ENCODE measurements around the gene TRIM5.
"Not testable (repeated sequence)": the region's sequence is repeated elsewhere in the genome, so short reads cannot be mapped to it uniquely, and the experiment has no call there.

TRIM5 gene

GRCh38 chr11:5684646-5685362, at the start of gene TRIM5:
Gene TRIM5, minus strand, starts transcription at chr11:5685074. Its CDS starts 4,897 bp downstream, at chr11:5680177.
- Histone ChIP-seq H3K4me1 (ENCODE audit: control insufficient read depth, insufficient read depth, low read length) (peaks cover 21% of the 10 kb centered on the region), H3K9ac (ENCODE audit: low read length) (peak within 1 kb of the TSS; percentile 87), H3K36me3 (ENCODE audit: control insufficient read depth, insufficient read depth, low read length) (no peaks in the 10 kb centered on the region), H3K9me3 (ENCODE audit: control insufficient read depth, low read length) (no peaks in the 10 kb centered on the region), H3K27me3 (ENCODE audit: control insufficient read depth, insufficient read depth, low read length) (no peaks in the 10 kb centered on the region), H3K4me3 (ENCODE audit: low read length) (peak within 1 kb of the TSS; percentile 96)

GRCh38 chr11:5727691-5728090, 42.8 kb upstream of the TRIM5 start:
- Histone ChIP-seq H3K4me1 (ENCODE audit: control insufficient read depth, insufficient read depth, low read length) (no peaks in the 10 kb centered on the region), H3K36me3 (ENCODE audit: control insufficient read depth, insufficient read depth, low read length) (no peaks in the 10 kb centered on the region), H3K4me3 (ENCODE audit: low read length) (no peak overlapping the region), H3K9me3 (ENCODE audit: control insufficient read depth, low read length) (no peaks in the 10 kb centered on the region), H3K27me3 (ENCODE audit: control insufficient read depth, insufficient read depth, low read length) (no peaks in the 10 kb centered on the region), H3K9ac (ENCODE audit: low read length) (no peak overlapping the region)

DNA sequence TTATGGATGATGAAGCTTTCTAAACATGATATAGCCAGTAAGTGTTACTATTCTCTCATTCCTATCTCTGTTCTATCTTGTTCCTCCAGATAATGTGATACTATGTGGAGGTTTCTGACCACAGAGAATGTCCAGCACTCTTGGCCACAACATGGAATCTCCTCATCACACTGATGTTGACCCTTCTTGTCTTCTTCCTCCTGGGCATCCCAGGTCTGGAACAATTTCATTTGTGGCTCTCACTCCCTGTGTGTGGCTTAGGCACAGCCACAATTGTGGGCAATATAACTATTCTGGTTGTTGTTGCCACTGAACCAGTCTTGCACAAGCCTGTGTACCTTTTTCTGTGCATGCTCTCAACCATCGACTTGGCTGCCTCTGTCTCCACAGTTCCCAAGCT, 41.5 kb upstream of the TRIM5 start:
- Histone ChIP-seq H3K4me1 (ENCODE audit: control insufficient read depth, insufficient read depth, low read length) (no peaks in the 10 kb centered on the region), H3K9me3 (ENCODE audit: control insufficient read depth, low read length) (no peaks in the 10 kb centered on the region), H3K9ac (ENCODE audit: low read length) (no peak overlapping the region), H3K27me3 (ENCODE audit: control insufficient read depth, insufficient read depth, low read length) (no peaks in the 10 kb centered on the region), H3K36me3 (ENCODE audit: control insufficient read depth, insufficient read depth, low read length) (no peaks in the 10 kb centered on the region), H3K4me3 (ENCODE audit: low read length) (no peak overlapping the region)

- Histone ChIP-seq H3K4me1 (ENCODE audit: control insufficient read depth, insufficient read depth, low read length) (no peaks in the 10 kb centered on the region), H3K36me3 (ENCODE audit: control insufficient read depth, insufficient read depth, low read length) (no peaks in the 10 kb centered on the region), H3K9ac (ENCODE audit: low read length) (no peak overlapping the region), H3K27me3 (ENCODE audit: control insufficient read depth, insufficient read depth, low read length) (no peaks in the 10 kb centered on the region), H3K9me3 (ENCODE audit: control insufficient read depth, low read length) (no peaks in the 10 kb centered on the region), H3K4me3 (ENCODE audit: low read length) (no peak overlapping the region)
Observed at GRCh38 chr11:5722622-5723021, 37.7 kb upstream of the TRIM5 start.

- Histone ChIP-seq H3K4me1 (ENCODE audit: control insufficient read depth, insufficient read depth, low read length) (no peaks in the 10 kb centered on the region), H3K9ac (ENCODE audit: low read length) (no peak overlapping the region), H3K4me3 (ENCODE audit: low read length) (no peak overlapping the region), H3K27me3 (ENCODE audit: control insufficient read depth, insufficient read depth, low read length) (no peaks in the 10 kb centered on the region), H3K9me3 (ENCODE audit: control insufficient read depth, low read length) (no peaks in the 10 kb centered on the region), H3K36me3 (ENCODE audit: control insufficient read depth, insufficient read depth, low read length) (no peaks in the 10 kb centered on the region)
Observed at GRCh38 chr11:5719703-5720495, 35.0 kb upstream of the TRIM5 start.

- H3K27me3 ChIP-seq (ENCODE audit: control insufficient read depth, insufficient read depth, low read length); H3K9ac ChIP-seq (ENCODE audit: low read length); H3K9me3 ChIP-seq (ENCODE audit: control insufficient read depth, low read length); H3K4me3 ChIP-seq (ENCODE audit: low read length); H3K4me1 ChIP-seq (ENCODE audit: control insufficient read depth, insufficient read depth, low read length); H3K36me3 ChIP-seq (ENCODE audit: control insufficient read depth, insufficient read depth, low read length): not testable (repeated sequence)
Observed at GRCh38 chr11:5716518-5716917, 31.6 kb upstream of the TRIM5 start.

DNA sequence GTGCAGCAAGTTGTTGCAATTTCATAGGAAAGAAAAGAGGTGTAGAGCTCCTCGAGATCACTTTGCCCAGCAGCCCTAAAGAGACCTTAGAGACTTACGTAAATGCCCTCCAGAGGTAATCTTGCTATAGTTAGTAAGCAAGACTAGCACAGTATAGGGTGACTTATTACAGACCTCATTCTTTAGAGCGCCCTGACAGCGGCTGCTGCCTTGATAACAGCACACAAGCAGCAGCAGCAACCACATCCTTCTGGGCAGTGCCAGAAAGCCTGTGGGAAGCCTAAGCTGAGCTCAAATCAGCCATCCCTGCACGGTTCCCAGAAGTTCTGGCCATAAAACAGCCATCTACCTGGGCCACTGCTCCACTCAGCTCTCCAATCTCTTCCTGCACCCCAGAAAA, 28.8 kb upstream of the TRIM5 start:
- Histone ChIP-seq H3K4me1 (ENCODE audit: control insufficient read depth, insufficient read depth, low read length) (no peaks in the 10 kb centered on the region), H3K9me3 (ENCODE audit: control insufficient read depth, low read length) (no peaks in the 10 kb centered on the region), H3K27me3 (ENCODE audit: control insufficient read depth, insufficient read depth, low read length) (no peaks in the 10 kb centered on the region), H3K9ac (ENCODE audit: low read length) (no peak overlapping the region), H3K36me3 (ENCODE audit: control insufficient read depth, insufficient read depth, low read length) (no peaks in the 10 kb centered on the region), H3K4me3 (ENCODE audit: low read length) (no peak overlapping the region)

GRCh38 chr11:5712507-5712906, 27.6 kb upstream of the TRIM5 start:
- Histone ChIP-seq H3K27me3 (ENCODE audit: control insufficient read depth, insufficient read depth, low read length) (no peaks in the 10 kb centered on the region), H3K4me3 (ENCODE audit: low read length) (no peak overlapping the region), H3K36me3 (ENCODE audit: control insufficient read depth, insufficient read depth, low read length) (no peaks in the 10 kb centered on the region), H3K4me1 (ENCODE audit: control insufficient read depth, insufficient read depth, low read length) (no peaks in the 10 kb centered on the region), H3K9ac (ENCODE audit: low read length) (no peak overlapping the region), H3K9me3 (ENCODE audit: control insufficient read depth, low read length) (no peaks in the 10 kb centered on the region)

- no peaks in the 10 kb centered on the region for H3K36me3 ChIP-seq (ENCODE audit: control insufficient read depth, insufficient read depth, low read length)
- H3K4me1 ChIP-seq (ENCODE audit: control insufficient read depth, insufficient read depth, low read length), result no peaks in the 10 kb centered on the region
- no peaks in the 10 kb centered on the region for H3K27me3 ChIP-seq (ENCODE audit: control insufficient read depth, insufficient read depth, low read length)
- H3K9me3 ChIP-seq (ENCODE audit: control insufficient read depth, low read length), result no peaks in the 10 kb centered on the region
- H3K4me3 ChIP-seq (ENCODE audit: low read length), result no peak overlapping the region
- no peak overlapping the region for H3K9ac ChIP-seq (ENCODE audit: low read length)
Observed at GRCh38 chr11:5705688-5706087, 20.8 kb upstream of the TRIM5 start.

DNA sequence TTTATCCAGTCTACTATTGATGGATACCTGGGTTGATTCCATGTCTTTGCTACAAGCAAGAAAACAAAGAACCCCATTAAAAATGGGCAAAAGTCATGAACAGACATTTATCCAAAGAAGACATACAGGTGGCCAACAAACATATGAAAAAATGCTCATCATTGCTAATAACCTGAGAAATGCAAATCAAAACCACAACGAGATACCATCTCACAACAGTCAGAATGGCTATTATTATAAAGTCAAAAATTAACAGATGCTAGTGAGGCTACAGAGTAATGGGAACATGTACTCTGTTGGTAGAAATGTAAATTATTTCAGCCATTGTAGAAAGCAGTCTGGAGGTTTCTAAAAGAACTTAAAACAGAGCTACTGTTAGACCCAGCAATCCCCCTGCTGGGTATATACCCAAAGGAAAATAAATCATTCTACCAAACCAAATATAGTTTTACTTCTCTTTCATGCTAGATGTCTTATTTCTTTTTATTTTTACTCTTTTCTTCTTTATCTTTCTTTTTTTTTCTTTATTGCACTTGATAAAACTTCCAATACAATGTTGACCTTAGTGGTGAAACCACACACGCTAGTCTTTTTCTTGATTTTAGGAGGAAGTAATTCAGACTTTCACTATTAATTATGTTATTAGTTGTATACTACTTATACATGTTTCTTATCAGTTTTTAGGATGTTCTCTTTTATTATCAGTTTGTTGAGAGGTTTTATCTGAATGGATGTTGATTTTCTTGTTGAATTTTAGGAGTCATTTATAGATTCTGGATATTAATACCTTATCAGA, 19.1 kb upstream of the TRIM5 start:
- no peak overlapping the region for H3K4me3 ChIP-seq (ENCODE audit: low read length)
- H3K4me1 ChIP-seq (ENCODE audit: control insufficient read depth, insufficient read depth, low read length), result no peaks in the 10 kb centered on the region
- no peak overlapping the region for H3K9ac ChIP-seq (ENCODE audit: low read length)
- H3K27me3 ChIP-seq (ENCODE audit: control insufficient read depth, insufficient read depth, low read length), result no peaks in the 10 kb centered on the region
- no peaks in the 10 kb centered on the region for H3K9me3 ChIP-seq (ENCODE audit: control insufficient read depth, low read length)
- no peaks in the 10 kb centered on the region for H3K36me3 ChIP-seq (ENCODE audit: control insufficient read depth, insufficient read depth, low read length)

DNA sequence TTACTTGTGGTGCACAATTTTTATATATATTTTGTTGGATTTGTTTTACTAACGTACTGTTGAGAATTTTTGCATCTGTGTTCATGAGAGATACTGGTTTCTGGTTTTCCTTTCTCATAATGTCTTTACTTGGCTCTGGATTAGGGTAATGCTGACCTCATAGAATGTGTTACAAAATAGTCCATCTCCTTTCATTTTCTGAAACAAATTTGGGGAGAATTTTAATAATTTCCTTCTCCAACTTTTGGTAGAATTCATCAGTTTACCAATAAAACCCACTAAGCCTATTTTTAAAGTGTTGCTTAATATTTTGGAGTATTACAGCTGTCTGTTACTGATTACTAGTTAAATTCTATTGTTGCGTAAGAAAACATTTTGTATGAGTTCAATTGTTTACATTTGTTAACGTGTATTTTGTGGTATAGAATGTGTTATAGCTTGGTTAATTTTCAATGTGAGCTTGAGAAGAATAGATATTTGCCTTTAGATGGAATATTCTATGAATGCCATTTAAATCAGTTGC, 16.2 kb upstream of the TRIM5 start:
- no peaks in the 10 kb centered on the region for H3K27me3 ChIP-seq (ENCODE audit: control insufficient read depth, insufficient read depth, low read length)
- no peaks in the 10 kb centered on the region for H3K4me1 ChIP-seq (ENCODE audit: control insufficient read depth, insufficient read depth, low read length)
- H3K36me3 ChIP-seq (ENCODE audit: control insufficient read depth, insufficient read depth, low read length), result no peaks in the 10 kb centered on the region
- no peak overlapping the region for H3K4me3 ChIP-seq (ENCODE audit: low read length)
- H3K9ac ChIP-seq (ENCODE audit: low read length), result no peak overlapping the region
- no peaks in the 10 kb centered on the region for H3K9me3 ChIP-seq (ENCODE audit: control insufficient read depth, low read length)
